SU-DHL-6 (cell line): ENCODE results near the gene ACSL6.

Source experiments
- H2AFZ ChIP-seq: fragments of 200-600 bp; sonication (generic); 2 replicates; pipeline ENCODE4 v1.6.1; 2014; ENCODE audit warnings: low read depth, mild to moderate bottlenecking, moderate library complexity, mixed read lengths, antibody characterized with exemption, low read length; ENCODE audit not compliant: severe bottlenecking
- H3F3A ChIP-seq: fragments of 200-600 bp; shearing (Covaris generic); 2 replicates; pipeline ENCODE4 v1.6.0; 2016; ENCODE audit warnings: antibody characterized with exemption, mild to moderate bottlenecking; ENCODE audit not compliant: insufficient read depth
- H3K27ac ChIP-seq: fragments of 200-600 bp; sonication (generic); 2 replicates; pipeline ENCODE4 v1.5.1; 2016; ENCODE audit warnings: low read depth, mild to moderate bottlenecking, low read length, moderate library complexity, mixed read lengths
- H3K27me3 ChIP-seq: fragments of 200-600 bp; sonication (generic), shearing (Covaris generic); 2 replicates; pipeline ENCODE4 v1.6.0; 2014; ENCODE audit warnings: mild to moderate bottlenecking, low read length
- H3K36me3 ChIP-seq: fragments of 200-600 bp; sonication (generic); 2 replicates; pipeline ENCODE4 v1.6.1; 2014; ENCODE audit warnings: mild to moderate bottlenecking, low read length, mixed read lengths
- H3K4me2 ChIP-seq: fragments of 300-600, 200-600 bp; shearing (Covaris generic), sonication (generic); 2 replicates; pipeline ENCODE4 v1.6.0; 2014; ENCODE audit warnings: low read length, low read depth, mild to moderate bottlenecking; ENCODE audit not compliant: poor library complexity, severe bottlenecking
- H3K4me3 ChIP-seq: fragments of 200-600 bp; sonication (generic); 2 replicates; pipeline ENCODE4 v1.5.1; 2014; ENCODE audit warnings: antibody characterized with exemption, low read length, mild to moderate bottlenecking, mixed read lengths; ENCODE audit not compliant: insufficient read depth, poor library complexity, severe bottlenecking
- H3K79me2 ChIP-seq: fragments of 200-600 bp; sonication (generic); 2 replicates; pipeline ENCODE4 v1.6.1; 2014; ENCODE audit warnings: mild to moderate bottlenecking, low read length, moderate library complexity; ENCODE audit not compliant: insufficient read depth
- H3K9ac ChIP-seq: fragments of 200-600 bp; sonication (generic); 2 replicates; pipeline ENCODE4 v1.7.0; 2014; ENCODE audit warnings: mild to moderate bottlenecking, low read length
- H3K9me2 ChIP-seq: fragments of 200-600 bp; sonication (generic); replicated peaks from 2 replicates; pipeline ENCODE4 v1.6.1; 2014; ENCODE audit warnings: low read length; ENCODE audit not compliant: insufficient read depth
- H3K9me3 ChIP-seq: fragments of 200-600 bp; sonication (generic); 2 replicates; pipeline ENCODE4 v1.6.1; 2014; ENCODE audit warnings: low read length, mixed read lengths; ENCODE audit not compliant: insufficient read depth
- H4K20me1 ChIP-seq: fragments of 200-600 bp; sonication (generic); 2 replicates; pipeline ENCODE4 v1.6.1; 2014; ENCODE audit warnings: low read depth, mild to moderate bottlenecking, antibody characterized with exemption, low read length, moderate library complexity, mixed read lengths
- EZH2phosphoT487 ChIP-seq: fragments of 200-600 bp; sonication (generic), shearing (Covaris generic); conservative IDR thresholded peaks from 2 replicates; pipeline ENCODE4 v1.6.1; 2018; ENCODE audit warnings: mild to moderate bottlenecking, antibody characterized with exemption, low read length, moderate library complexity, mixed read lengths
- TF ChIP-seq, protein P1 (sequence below): fragments of 200-600 bp; sonication (generic); IDR thresholded peaks from one replicate; pipeline ENCODE4 v1.5.1; 2017; ENCODE audit warnings: antibody characterized with exemption, mild to moderate bottlenecking, low read length, moderate library complexity; ENCODE audit not compliant: insufficient read depth, poor library complexity, severe bottlenecking

ACSL6 gene

DNA sequence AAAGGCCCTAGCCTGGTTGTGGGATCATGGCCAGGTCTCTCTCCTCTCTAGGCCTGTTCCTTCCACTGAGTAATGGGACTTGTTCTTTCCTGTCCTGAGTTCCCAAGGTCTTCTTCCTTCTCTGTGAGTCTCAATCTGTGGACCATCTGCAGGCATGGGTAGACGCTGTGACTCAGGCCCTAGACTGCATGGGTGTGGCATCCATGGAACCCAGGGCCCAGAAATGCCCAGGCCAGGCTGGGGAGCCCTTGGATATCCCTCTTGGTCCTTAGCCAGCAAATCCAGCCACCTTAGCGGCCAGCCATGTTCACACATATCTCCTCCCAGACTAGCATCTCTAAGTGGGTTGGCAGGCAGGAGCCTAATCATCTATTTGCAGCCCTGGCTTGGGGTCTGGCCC is 2.3 kb upstream of the ACSL6 start:
- H4K20me1 ChIP-seq, result no peaks in the 10 kb centered on the region
- H3K4me2 ChIP-seq, result no peak overlapping the region
- no peak overlapping the region for H3K4me3 ChIP-seq
- no peaks in the 10 kb centered on the region for H3K79me2 ChIP-seq
- no peak overlapping the region for H3K27ac ChIP-seq
- no peaks in the 10 kb centered on the region for H3K9me3 ChIP-seq
- no peak overlapping the region for H2AFZ ChIP-seq
- no peaks in the 10 kb centered on the region for H3K27me3 ChIP-seq
- no peaks in the 10 kb centered on the region for H3F3A ChIP-seq
- no peak overlapping the region for H3K9ac ChIP-seq
- no peak for TF ChIP-seq EZH2phosphoT487
- TF ChIP-seq, protein P1, sequence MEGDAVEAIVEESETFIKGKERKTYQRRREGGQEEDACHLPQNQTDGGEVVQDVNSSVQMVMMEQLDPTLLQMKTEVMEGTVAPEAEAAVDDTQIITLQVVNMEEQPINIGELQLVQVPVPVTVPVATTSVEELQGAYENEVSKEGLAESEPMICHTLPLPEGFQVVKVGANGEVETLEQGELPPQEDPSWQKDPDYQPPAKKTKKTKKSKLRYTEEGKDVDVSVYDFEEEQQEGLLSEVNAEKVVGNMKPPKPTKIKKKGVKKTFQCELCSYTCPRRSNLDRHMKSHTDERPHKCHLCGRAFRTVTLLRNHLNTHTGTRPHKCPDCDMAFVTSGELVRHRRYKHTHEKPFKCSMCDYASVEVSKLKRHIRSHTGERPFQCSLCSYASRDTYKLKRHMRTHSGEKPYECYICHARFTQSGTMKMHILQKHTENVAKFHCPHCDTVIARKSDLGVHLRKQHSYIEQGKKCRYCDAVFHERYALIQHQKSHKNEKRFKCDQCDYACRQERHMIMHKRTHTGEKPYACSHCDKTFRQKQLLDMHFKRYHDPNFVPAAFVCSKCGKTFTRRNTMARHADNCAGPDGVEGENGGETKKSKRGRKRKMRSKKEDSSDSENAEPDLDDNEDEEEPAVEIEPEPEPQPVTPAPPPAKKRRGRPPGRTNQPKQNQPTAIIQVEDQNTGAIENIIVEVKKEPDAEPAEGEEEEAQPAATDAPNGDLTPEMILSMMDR, result no peak
- H3K36me3 ChIP-seq, result no peaks in the 10 kb centered on the region
- no peaks in the 10 kb centered on the region for H3K9me2 ChIP-seq

DNA sequence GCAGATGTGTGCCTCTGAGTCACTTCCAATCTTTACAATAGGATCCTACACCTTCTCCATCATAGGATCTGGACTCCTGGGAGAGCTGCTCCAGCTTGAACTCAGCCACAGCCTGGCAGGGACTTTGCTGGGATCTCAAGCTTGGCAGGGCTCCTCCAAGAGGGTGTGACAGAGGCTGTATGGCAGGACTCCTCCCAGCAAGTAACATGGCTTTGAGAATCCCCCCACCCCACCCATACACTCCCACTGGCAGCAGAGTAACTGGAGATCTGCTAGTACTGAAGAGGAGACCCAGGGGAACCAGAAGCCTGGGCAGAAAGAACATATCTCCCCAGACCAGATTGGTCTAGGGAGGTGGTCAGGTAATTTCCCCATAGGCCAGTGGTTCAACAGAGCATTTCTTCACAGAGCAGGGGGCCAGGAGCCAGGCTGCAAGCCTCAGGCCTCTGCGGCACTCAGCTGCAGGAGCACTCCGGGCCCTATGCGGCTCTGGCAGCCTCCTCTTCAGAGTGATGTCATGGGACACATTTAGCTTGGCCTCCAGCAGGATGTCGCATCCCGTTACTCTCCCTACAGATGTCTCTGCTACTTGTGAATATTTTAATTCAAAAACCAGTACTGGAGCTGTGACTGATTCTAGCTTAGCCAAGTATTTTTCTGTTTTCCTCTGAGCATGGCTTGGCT is 1.7 kb upstream of the ACSL6 start:
- Histone ChIP-seq H2AFZ (no peak overlapping the region), H3K27me3 (no peaks in the 10 kb centered on the region), H3K9ac (no peak overlapping the region), H3K36me3 (no peaks in the 10 kb centered on the region), H3K9me2 (no peaks in the 10 kb centered on the region), H3K79me2 (no peaks in the 10 kb centered on the region), H3F3A (no peaks in the 10 kb centered on the region), H3K9me3 (no peaks in the 10 kb centered on the region), H3K27ac (no peak overlapping the region), H4K20me1 (no peaks in the 10 kb centered on the region), H3K4me3 (no peak overlapping the region), H3K4me2 (no peak overlapping the region)
- TF ChIP-seq EZH2phosphoT487, result no peak
- TF ChIP-seq, protein P1, result no peak

DNA sequence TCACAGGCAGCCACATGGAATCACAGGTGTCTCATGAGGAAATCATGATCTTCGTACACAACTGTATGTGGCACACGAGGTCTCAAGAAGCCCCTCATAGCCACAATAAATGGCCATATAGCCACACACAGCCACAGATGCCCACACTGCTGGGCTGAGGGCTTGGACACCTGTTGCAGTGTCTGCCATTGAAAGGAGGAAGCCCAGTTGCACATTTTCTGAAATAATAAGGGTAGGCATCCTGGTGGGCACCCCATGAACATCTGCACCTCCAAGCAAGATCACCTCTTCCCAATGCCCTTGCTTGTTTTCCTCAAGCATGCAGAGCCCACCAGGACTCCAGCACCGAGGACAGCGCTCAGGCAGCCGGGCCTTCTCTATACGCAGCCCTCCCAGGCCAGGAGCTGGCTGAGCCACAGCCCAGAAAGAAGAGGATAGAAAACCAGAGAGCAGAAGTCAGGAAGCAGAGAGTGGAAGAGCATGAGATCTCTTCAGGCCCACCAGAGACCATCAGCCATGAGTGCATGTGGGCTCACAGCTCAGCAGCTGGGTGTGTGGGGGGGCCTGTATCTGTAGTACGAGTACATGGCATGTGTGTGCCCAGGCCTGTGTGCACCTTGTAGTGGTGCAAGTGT is 1.0 kb upstream of the ACSL6 start:
- H3K4me3 ChIP-seq, result no peak overlapping the region
- no peak overlapping the region for H3K9ac ChIP-seq
- no peaks in the 10 kb centered on the region for H3K79me2 ChIP-seq
- H3K27me3 ChIP-seq, result no peaks in the 10 kb centered on the region
- H3F3A ChIP-seq, result no peaks in the 10 kb centered on the region
- TF ChIP-seq EZH2phosphoT487, result no peak
- TF ChIP-seq, protein P1, result no peak
- H3K9me2 ChIP-seq, result no peaks in the 10 kb centered on the region
- H3K27ac ChIP-seq, result no peak overlapping the region
- H3K36me3 ChIP-seq, result no peaks in the 10 kb centered on the region
- H2AFZ ChIP-seq, result no peak overlapping the region
- no peaks in the 10 kb centered on the region for H3K9me3 ChIP-seq
- no peak overlapping the region for H3K4me2 ChIP-seq
- no peaks in the 10 kb centered on the region for H4K20me1 ChIP-seq
